ENCODE data around the gene NARS2.
"Not testable (repeated sequence)": the region's sequence is repeated elsewhere in the genome, so short reads cannot be mapped to it uniquely, and the experiment has no call there.

NARS2 gene

DNA sequence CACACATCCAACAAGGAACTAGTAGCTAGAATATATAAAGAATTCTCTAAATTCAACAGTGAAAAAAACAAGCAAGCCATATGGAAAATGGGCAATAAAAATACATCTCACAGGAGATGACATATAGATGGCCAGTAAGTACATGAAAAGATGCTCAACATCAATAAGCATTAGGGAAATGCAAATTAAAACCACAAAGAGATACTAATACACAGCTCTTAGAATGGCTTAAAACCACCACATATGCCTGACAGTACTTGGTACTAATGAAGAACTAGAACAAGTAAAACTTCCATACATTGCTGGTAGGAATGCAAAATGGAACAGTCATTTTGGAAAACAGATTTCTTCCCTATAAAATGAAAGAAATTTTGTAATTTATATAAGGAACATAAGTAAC, 85.5 kb downstream of the NARS2 start:
- DNase-seq (ENCODE audit: low read depth in 2 of 2) = no peak

DNA sequence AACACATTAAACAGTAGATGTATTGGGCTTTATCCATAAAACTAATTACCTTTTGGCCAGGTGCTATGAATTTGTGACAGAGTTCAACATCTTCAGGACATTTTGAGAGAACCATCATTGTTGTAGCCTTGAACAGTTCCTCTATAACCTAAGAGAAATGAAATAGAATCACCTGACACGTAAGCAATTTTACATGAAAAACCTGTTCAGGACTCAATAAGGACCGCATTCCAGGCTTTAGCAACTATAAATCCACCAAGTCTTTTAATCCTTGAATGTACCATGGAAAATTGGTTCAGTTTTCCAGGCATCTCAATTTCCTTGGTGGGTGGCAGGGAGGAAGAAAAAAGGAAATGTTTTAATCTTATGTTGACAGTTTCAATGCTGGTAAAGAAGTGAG, 96.1 kb downstream of the NARS2 start:
- DNase-seq (ENCODE audit: low read depth in 2 of 2) = no peak

DNA sequence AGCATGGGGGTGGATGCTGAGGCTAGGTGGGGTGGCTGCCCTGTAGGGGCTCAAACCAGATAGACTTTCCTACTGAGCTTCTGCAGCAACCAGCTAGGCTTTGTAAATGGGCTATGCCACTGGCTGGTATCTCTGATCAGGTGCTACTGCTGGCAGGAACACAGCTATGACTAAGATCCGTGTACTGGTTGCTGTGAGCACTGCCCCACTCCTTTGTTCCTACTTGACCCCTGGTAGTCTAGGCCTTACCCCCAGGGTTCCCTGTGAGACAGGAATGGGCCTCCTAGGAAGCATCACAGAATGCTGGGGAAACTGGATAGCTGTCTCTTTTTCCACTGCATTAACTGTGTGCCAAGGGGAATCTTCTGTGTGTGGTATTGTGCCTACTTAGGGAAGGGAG, 98.6 kb downstream of the NARS2 start:
- DNase-seq (ENCODE audit: low read depth in 2 of 2) = no peak

GRCh38 chr11:78474451-78474850, 100.2 kb downstream of the NARS2 start:
- no peak for DNase-seq (ENCODE audit: low read depth in 2 of 2)

GRCh38 chr11:78472905-78473304, 101.8 kb downstream of the NARS2 start:
- no peak for DNase-seq (ENCODE audit: low read depth in 2 of 2)

DNA sequence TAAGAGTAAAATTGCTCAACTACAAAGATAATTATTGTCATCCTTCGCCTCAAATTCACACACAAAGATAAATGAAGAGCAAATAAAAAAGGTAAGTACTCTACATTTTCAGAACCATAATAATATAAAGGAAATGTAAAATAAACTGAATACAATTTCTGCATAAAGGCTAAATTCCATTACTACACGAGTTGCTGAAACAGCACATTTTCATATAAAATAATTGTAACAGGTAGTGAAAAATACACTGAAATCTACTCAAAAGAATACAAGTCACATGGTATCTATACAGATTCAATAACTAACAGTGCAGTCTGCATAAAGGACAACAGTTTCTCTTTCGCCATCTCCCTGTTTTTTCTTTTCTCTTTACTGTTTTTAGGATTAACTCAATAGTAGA, 102.3 kb downstream of the NARS2 start:
- DNase-seq (ENCODE audit: low read depth in 2 of 2) = no peak

GRCh38 chr11:78470861-78471442, 103.7 kb downstream of the NARS2 start:
- DNase-seq (ENCODE audit: low read depth in 2 of 2) = no peak

DNA sequence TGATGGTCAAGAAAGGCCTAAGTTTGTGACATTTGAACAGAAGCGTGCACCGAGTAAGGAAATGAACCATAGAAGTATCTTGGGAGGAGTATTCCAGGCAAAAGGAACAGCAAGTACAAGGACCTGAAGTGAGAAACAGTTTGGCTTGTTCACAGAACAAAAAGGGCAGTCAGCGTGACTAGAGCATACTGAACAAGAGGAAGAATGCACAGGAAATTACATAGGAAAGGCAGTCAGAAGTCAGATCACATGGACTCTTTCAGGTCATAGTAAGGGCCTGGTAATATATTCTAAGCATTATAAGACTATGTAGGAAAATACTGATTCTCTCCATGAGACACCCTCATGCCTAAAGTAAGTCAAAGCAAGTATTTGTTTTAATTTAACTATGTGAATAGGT, 104.8 kb downstream of the NARS2 start:
- no peak for DNase-seq (ENCODE audit: low read depth in 2 of 2)

DNA sequence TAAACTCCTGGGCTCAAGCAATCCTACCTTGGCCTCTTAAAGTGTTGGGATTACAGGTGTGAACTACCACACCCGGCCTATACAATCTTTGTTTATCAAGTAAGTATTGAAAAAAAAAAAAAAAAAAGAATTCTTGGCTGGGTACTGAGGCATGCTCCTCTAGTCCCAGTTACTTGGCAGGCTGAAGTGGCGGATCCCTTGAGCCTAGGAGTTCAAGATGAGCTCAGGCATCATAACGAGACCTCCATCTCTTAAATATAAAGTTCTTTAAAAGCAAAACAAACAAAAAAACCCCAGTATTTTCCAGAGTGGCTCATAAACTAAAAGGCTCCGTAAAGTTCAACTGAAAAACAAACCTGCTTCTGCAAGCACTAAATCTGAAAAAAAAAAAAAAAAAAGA, 106.7 kb downstream of the NARS2 start:
- DNase-seq (ENCODE audit: low read depth in 2 of 2) = no peak

GRCh38 chr11:78467370-78467769, 107.3 kb downstream of the NARS2 start:
- no peak for DNase-seq (ENCODE audit: low read depth in 2 of 2)

- DNase-seq (ENCODE audit: low read depth in 2 of 2) = no peak
Measured at GRCh38 chr11:78465169-78465942, 109.3 kb downstream of the NARS2 start.

GRCh38 chr11:78464787-78465168, 109.9 kb downstream of the NARS2 start:
- not testable (repeated sequence) for DNase-seq (ENCODE audit: low read depth in 2 of 2)

DNA sequence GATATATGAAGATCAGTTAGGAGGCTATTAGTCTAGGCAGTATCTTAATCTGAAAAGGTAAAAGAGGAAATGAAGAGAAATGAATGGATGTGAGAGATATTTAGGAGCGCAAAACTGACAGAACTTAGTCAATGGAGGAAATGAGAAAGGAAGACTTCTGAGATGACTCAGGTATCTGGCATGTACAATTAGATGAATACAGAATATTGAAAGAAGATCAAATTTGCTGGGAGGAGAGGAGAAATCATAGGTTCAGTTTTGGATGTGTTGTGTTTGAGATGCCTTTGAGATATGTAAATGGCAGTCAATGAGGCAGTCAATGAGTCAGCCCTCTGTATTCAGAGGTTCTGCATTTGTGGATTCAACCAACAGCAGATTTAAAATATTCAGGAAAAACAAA, 114.2 kb downstream of the NARS2 start:
- peak in 1 of 2 experiments; percentile 10 for DNase-seq (ENCODE audit: low read depth in 2 of 2)

- DNase-seq (ENCODE audit: low read depth in 2 of 2) = no peak
Measured at GRCh38 chr11:78459738-78460137, 114.9 kb downstream of the NARS2 start.

DNA sequence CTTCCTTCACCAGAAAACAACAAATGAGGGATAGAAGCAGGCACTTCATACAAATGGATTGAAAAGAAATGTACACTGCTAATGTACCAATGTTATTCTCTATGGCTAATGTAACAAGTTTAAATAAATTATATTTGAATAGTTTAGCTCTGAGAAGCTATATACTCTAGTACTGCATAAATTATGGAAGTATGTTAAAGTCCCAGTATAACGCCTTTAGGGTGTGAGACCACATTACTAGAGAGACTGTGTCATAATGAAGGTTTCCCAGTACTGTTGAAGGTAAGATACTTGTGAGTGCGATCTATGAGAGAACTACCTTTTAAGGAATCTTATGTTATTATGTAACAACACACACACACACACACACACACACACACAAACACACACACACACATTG, 117.2 kb downstream of the NARS2 start:
- DNase-seq (ENCODE audit: low read depth in 2 of 2) = no peak

DNA sequence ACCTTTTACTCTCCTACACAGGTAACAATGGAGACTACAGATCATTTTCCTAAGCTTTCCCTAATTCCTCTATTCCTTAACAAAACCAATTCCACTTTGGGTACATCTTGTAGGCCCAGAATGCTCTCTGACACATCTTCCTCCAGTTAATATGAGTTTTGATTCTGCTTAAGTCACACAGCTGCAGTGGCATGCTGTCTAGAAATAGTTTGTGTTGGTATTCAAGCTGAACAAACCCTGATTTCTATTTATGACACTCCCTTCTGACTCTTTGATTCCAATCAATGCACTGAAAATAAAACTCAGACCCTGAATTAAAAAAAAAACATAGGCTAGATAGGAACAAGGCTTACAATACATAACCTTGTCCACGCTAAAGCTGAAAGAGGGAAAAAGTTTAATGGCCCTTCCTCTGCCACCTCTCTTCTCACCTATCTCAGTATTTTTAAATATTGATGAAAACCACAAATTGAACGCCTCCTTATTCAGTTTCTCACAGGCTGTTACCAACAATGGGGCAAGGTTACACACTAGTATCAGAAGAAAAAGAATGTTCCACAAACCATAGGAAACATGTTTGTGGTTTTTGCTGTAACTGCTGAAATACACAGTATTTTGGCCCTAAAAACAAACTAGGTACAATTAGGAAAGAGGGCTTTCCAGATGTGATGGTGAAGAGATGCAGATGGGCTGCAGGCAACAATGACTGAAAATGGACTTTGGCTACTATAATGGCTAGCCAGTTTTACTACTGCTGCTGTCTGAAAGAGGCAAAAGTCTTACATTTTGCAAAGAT, 121.3 kb downstream of the NARS2 start:
- no peak for DNase-seq (ENCODE audit: low read depth in 2 of 2)

DNA sequence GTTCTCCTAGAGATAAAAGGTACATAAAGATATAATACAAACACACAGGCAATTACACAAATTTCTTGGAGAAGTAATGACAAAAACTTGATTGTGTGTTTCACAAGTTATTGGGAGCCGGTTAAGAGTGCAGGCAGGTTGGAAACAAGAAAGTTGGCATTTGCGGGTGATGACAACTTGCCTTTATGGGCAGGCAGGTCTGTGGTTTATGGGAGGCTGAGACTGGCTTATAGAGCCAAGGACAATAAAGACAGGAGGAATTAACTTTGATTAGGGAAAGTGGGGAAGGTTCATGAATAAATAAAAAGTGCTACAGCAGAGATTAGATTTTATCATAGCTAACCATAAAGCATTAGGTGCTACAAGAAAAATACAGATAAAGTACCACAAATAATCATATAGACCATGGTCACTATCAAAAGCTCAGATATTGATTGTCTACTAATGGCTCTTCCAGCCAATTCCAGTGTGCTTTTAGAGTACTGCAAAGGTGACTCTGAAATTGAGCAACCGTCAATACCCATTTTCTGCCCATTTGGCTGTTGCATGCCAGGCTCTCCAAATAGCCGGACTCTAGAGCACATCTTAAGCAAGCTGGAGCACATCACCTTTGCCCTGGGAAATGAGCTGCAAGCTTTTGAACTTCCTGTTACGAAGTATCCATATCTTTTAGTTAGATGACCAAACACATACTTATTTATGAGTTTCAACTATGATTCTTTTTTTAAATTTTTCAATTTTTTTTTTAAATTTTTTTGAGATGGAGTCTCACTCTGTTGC, 123.1 kb downstream of the NARS2 start:
- no peak for DNase-seq (ENCODE audit: low read depth in 2 of 2)

GRCh38 chr11:78450866-78451265, 123.8 kb downstream of the NARS2 start:
- no peak for DNase-seq (ENCODE audit: low read depth in 2 of 2)

DNA sequence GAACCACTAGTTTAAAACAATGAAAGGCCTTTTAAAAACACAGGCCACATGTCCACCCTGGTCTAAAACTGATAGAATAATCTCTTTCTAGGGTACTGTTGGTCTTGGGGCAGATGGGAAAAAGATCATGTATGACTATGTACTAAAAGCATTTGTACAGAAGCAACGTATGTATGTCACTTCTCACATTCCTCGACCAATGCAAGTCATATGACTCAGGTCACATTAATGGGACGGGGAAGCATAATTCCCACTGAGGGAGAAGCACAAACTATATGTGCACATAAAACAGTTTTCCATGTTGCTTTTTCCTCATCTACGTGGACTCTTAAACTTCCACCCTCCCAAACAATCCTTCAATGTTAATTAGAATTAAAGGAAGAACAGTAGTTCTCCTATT, 124.8 kb downstream of the NARS2 start:
- DNase-seq (ENCODE audit: low read depth in 2 of 2) = peak in 1 of 2 experiments; percentile 13

GRCh38 chr11:78446210-78446609, 128.5 kb downstream of the NARS2 start:
- no peak for DNase-seq (ENCODE audit: low read depth in 2 of 2)

GRCh38 chr11:78444726-78445125, 129.9 kb downstream of the NARS2 start:
- DNase-seq (ENCODE audit: low read depth in 2 of 2) = no peak

DNA sequence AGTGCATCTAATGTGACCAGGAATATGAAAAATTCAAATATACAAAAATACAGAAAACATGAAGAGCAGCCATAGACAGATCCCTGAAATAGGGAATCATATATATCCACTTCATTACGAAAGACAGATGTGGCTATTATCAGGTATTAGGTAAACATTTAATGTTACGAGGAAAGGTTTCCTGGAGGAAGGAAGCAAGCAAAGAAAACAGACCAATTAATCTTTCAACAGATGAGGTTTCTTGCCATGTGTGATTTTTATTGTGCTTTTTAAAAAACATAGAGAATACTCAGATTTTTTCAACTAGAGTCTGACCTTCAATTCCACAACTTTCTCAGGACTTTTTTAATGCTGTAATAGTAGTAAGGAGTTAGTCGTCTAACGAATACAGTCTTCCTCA, 132.7 kb downstream of the NARS2 start:
- no peak for DNase-seq (ENCODE audit: low read depth in 2 of 2)

Measured in fibroblast of skin of left biceps (primary cell).